Endothelial cell (in vitro differentiated cells): Measurements from ENCODE around the gene NINJ1. TPM values are rescaled to one million over a fixed set of nuclear protein-coding genes. Genes with fewer than 3 reads are reported as not detected.

Source experiments
- DNase-seq: peaks from one replicate; pipeline ENCODE4 v3.0.0; 2021; ENCODE audit warnings: low spot score
- H3K27ac Mint-ChIP-seq: one replicate; pipeline ENCODE4 v1.8.0; 2021; ENCODE audit warnings: mixed read lengths, inconsistent platforms; ENCODE audit not compliant: unreplicated experiment
- H3K27me3 Mint-ChIP-seq: one replicate; pipeline ENCODE4 v1.8.0; 2021; ENCODE audit warnings: mild to moderate bottlenecking, moderate library complexity, mixed read lengths, inconsistent platforms; ENCODE audit not compliant: unreplicated experiment
- H3K36me3 Mint-ChIP-seq: one replicate; pipeline ENCODE4 v1.8.0; 2021; ENCODE audit warnings: mild to moderate bottlenecking, low read depth, mixed read lengths, inconsistent platforms; ENCODE audit not compliant: unreplicated experiment
- H3K4me1 Mint-ChIP-seq: one replicate; pipeline ENCODE4 v1.8.0; 2021; ENCODE audit warnings: mild to moderate bottlenecking, mixed read lengths, inconsistent platforms; ENCODE audit not compliant: unreplicated experiment
- H3K4me3 Mint-ChIP-seq: one replicate; pipeline ENCODE4 v1.8.0; 2021; ENCODE audit warnings: mild to moderate bottlenecking, mixed read lengths, inconsistent platforms; ENCODE audit not compliant: unreplicated experiment
- H3K9me3 Mint-ChIP-seq: one replicate; pipeline ENCODE4 v1.8.0; 2021; ENCODE audit warnings: mixed read lengths, inconsistent platforms; ENCODE audit not compliant: unreplicated experiment
- CTCF ChIP-seq: fragments of 200-600 bp; sonication (generic); IDR thresholded peaks from one replicate; pipeline ENCODE4 v1.5.0; 2021; ENCODE audit warnings: antibody characterized with exemption; ENCODE audit not compliant: unreplicated experiment
- total RNA-seq: library from RNA; stranded (reverse); fragmentation: NEBNext Ultra II Directional; extraction: Animal tissue kit (Norgen Biotek cat#: 25700); gene quantifications from one replicate; pipeline ENCODE4 v1.2.1, GENCODE V29; 2021; ENCODE audit not compliant: unreplicated experiment

NINJ1 gene
- total RNA-seq, 1 donor from 2014 or later, result 34.2 TPM

- H3K9me3 Mint-ChIP-seq, result no peaks in the 10 kb centered on the region
- H3K36me3 Mint-ChIP-seq, result peaks cover 4% of the 10 kb centered on the region
- TF ChIP-seq CTCF, result no peak
- H3K27ac Mint-ChIP-seq, result no peak overlapping the region
- H3K4me1 Mint-ChIP-seq, result peaks cover 2% of the 10 kb centered on the region
- H3K27me3 Mint-ChIP-seq, result peaks cover 2% of the 10 kb centered on the region
- no peak overlapping the region for H3K4me3 Mint-ChIP-seq
- DNase-seq, result no peak
Measured at GRCh38 chr9:93100276-93100636, 33.8 kb downstream of the NINJ1 start.

- H3K36me3 Mint-ChIP-seq, result peaks cover 4% of the 10 kb centered on the region
- TF ChIP-seq CTCF, result no peak
- peaks cover 4% of the 10 kb centered on the region for H3K4me1 Mint-ChIP-seq
- no peak for DNase-seq
- H3K9me3 Mint-ChIP-seq, result no peaks in the 10 kb centered on the region
- no peak overlapping the region for H3K27ac Mint-ChIP-seq
- peaks cover 2% of the 10 kb centered on the region for H3K27me3 Mint-ChIP-seq
- no peak overlapping the region for H3K4me3 Mint-ChIP-seq
Measured at GRCh38 chr9:93099551-93100275, 34.3 kb downstream of the NINJ1 start.

- peaks cover 8% of the 10 kb centered on the region for H3K27me3 Mint-ChIP-seq
- no peak overlapping the region for H3K27ac Mint-ChIP-seq
- DNase-seq, result no peak
- no peak overlapping the region for H3K4me3 Mint-ChIP-seq
- H3K4me1 Mint-ChIP-seq, result peaks cover 14% of the 10 kb centered on the region
- H3K9me3 Mint-ChIP-seq, result no peaks in the 10 kb centered on the region
- no peak for TF ChIP-seq CTCF
- peaks cover 4% of the 10 kb centered on the region for H3K36me3 Mint-ChIP-seq
Measured at GRCh38 chr9:93098236-93098946, 35.7 kb downstream of the NINJ1 start.

GRCh38 chr9:93097511-93098201 lies 36.4 kb downstream of the NINJ1 start:
- H3K27me3 Mint-ChIP-seq, result peaks cover 10% of the 10 kb centered on the region
- H3K36me3 Mint-ChIP-seq, result peaks cover 4% of the 10 kb centered on the region
- H3K27ac Mint-ChIP-seq, result no peak overlapping the region

More at GRCh38 chr9:93097511-93098201, 36.4 kb downstream of the NINJ1 start:
- Mint-ChIP-seq H3K4me3 (peak overlapping the region; percentile 56), H3K4me1 (peaks cover 16% of the 10 kb centered on the region), H3K9me3 (no peaks in the 10 kb centered on the region)
- no peak for DNase-seq
- TF ChIP-seq CTCF, result no peak
